Myocyte (in vitro differentiated cells): ENCODE measurements around the gene DGKI. TPM values are rescaled to one million over a fixed set of nuclear protein-coding genes. Genes with fewer than 3 reads are reported as not detected.
A peak's percentile ranks its signal among the peaks of the same experiment; 100 is the strongest.

Source experiments
- DNase-seq: peaks from one replicate; pipeline ENCODE4 v3.0.0-alpha.2; 2012; ENCODE audit warnings: low read depth
- total RNA-seq: library from RNA; depleted of rRNA; stranded (reverse); fragments of >200 nt; gene quantifications from 2 replicates; pipeline ENCODE4 v1.2.3, GENCODE V29; 2014

The DGKI gene
- total RNA-seq, 1 donor from 2014 or later, result 7.9 TPM

- no peak for DNase-seq
These were observed 245.1 kb downstream of the DGKI start for GRCh38 chr7:137601642-137602041.

- peak; percentile 53 for DNase-seq
These were observed 248.9 kb downstream of the DGKI start for GRCh38 chr7:137597856-137598255.

DNA sequence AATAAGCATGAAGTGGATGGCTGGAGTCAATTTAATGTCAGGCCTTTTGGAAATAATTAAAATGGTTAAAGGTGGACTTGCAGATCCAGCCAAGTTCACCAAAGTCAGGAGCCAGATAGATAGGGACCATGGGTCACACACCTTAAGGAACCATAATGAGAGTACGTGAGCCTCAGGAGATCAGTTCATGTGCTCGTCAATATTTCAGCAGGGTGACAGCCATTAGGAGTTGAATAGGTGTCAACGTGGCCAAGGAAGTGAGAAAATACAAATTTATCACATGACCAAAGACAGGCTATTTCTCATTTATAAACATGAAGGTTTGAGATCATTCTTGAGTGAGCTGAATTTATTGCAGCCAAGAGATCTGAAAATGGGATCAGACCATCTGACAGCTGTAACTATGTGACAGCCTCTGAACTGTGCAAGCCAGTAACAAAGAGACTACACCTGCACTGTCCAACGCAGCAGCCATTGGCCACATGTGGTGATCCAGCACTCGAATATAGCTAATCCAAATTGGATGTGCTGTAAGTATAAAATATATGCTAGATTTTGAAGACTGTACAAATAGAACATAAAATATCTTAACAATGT lies 253.6 kb downstream of the DGKI start:
- no peak for DNase-seq

DNA sequence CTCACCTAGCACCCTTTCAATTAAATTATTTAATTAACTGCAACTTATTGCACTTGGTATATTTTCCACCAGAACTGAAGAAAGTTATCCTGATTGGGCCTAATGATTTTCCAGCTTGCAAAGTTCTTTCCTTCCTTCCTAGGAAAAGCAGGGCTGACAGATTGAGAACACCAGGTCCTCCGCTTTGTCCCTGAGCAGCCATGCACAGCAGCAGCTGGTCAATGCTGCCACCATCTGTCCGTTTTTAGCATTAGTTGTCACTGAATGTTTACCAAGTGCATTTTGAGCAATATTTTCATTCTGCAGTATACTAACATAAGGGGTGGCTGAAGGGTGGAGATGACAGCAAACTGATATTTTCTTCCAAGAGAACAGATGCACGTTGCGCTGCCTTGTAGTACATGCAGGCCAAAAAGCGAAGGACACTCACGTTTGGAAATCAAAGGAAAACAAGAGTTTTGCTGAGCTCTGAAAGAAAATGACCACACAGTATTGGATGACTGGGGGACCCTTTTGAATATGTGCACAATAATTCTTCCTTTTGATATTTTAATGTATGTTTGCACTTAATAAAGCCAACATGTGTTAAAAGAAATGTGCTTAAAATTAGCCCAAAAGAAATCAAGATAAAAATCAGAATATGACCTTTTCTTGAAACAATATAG lies 254.4 kb downstream of the DGKI start:
- DNase-seq, result peak; percentile 83

DNA sequence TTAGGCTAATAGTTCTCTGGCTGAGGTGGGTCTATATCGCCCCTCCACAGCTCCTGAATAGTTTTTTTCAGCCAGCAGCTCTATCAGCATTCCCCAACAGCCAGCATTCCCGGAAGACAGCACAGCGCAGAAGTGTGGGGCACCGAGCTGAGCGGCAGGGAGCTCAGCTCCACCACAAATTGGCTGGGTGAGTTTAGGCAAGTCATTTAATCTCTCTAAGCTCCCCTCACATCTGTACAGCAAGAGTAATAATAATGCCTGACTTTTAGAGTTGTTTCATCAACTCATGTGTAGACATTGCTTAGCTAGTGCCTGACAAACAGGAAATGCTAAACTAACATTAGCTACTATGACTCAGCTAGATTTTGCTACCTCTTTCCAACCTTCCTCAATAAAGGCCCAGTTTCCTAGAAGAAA lies 255.3 kb downstream of the DGKI start:
- DNase-seq, result peak; percentile 37

- DNase-seq, result no peak
These were observed 255.9 kb downstream of the DGKI start for GRCh38 chr7:137590756-137591305.

GRCh38 chr7:137590071-137590755 lies 256.6 kb downstream of the DGKI start:
- no peak for DNase-seq

DNA sequence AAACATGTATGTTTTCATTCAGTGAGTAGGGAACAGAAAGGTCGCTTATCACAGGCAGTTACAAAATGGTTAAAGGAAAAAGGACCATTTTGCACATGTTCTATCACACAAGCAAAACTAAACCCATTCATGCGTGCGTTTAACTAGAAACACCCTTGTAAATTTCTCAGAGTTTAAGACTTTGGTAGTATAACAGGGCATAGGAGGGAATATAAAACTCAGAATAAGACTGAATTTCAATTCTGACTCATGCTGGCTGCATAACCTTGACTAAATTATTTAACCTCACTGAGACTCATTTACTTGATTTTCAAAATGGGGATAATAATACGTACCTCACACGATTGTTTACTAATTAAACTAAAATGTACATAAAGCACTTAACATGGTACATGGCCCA lies 259.4 kb downstream of the DGKI start:
- no peak for DNase-seq

DNA sequence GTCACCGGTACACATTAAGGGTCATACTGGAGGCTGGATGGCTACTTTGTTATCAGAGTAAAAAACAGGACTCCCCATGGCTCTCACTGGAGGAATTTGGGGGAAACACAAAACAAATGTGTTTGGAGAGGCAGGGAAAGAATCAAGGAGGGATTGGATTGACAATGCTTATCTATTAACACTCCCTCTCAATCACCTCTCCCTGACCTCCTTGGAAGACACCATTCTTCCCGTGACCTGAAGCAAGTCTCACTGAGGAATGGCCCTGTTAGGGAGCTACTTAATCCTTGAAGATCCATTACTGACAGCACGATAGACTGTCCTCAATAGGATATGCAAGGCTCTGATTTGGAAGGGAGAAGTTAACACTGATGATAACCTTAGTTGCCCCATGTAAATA lies 261.2 kb downstream of the DGKI start:
- no peak for DNase-seq

DNA sequence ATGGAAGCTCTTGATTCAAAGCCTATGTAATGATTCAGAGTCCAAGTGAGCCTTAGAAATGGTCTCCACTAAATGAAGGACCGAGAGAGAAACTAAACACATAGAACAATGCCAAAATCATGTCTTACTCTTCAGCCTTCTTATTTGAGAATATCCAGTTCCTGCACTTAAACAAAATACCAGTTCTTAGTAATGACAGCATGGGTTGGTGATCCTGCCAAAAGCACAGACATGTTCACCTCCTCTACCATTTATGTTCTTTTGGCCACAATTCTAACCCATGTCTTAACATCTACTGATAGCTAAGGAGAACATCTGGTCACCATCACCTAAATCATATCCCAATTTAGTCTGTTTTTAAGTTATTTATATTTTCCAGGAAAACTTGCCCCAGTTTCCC lies 263.6 kb downstream of the DGKI start:
- DNase-seq, result no peak

GRCh38 chr7:137579913-137580640 lies 266.7 kb downstream of the DGKI start:
- DNase-seq, result peak; percentile 29

- DNase-seq, result no peak
These were observed 268.2 kb downstream of the DGKI start for GRCh38 chr7:137578541-137578940.

- no peak for DNase-seq
These were observed 269.6 kb downstream of the DGKI start for GRCh38 chr7:137577184-137577583.

GRCh38 chr7:137576481-137576880 lies 270.3 kb downstream of the DGKI start:
- DNase-seq, result no peak

- DNase-seq, result no peak
These were observed 272.0 kb downstream of the DGKI start for GRCh38 chr7:137574812-137575211.

- no peak for DNase-seq
These were observed 274.6 kb downstream of the DGKI start for GRCh38 chr7:137572056-137572784.

DNA sequence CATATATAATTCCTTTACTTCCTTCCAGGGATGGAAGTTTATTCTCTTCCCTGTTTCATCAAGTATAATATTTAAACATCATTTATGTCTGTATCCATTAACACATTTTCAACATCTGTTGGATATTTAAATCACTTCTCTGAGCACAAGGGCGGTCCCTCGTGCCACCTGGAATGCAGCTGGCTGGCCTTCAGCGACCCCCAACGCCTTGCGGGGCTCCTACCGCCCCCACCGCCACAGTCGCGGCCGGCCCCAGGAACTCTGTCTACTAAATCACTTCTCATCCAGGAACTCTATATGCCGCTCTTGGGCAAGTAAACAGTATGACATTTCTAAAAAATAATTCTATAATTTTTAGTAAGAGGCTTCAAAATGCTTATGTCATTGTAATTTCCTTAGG lies 282.1 kb downstream of the DGKI start:
- no peak for DNase-seq

GRCh38 chr7:137563981-137564380 lies 282.8 kb downstream of the DGKI start:
- DNase-seq, result no peak

GRCh38 chr7:137547485-137547884 lies 299.3 kb downstream of the DGKI start:
- DNase-seq, result no peak

GRCh38 chr7:137546671-137547070 lies 300.1 kb downstream of the DGKI start:
- DNase-seq, result no peak

DNA sequence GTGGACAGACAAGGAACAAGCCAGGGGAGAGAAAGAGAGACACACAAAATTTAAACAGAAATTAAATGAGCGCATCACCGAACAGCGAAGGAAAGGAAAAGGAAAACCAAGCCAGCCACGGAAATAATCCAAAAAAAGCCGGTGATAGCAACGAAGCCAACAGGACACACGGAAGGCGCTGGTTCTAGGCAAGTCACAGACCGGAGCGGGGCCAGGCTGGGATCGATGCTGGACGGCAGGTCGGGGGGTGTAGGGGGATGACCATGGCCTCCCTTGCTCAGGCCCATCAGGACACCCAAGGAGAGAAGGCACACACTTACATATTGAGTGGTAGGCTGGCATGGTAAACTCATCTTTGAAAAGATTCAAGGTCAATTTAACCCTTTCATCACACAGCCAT lies 300.8 kb downstream of the DGKI start:
- no peak for DNase-seq
